GM18526 (cell line): ENCODE measurements around the gene CHN2.

Source experiments
- POLR2A ChIP-seq: IDR thresholded peaks from 3 replicates; pipeline ENCODE4 v1.6.1; 2011; ENCODE audit not compliant: insufficient read length; ENCODE audit errors: extremely low read depth

Gene CHN2

DNA sequence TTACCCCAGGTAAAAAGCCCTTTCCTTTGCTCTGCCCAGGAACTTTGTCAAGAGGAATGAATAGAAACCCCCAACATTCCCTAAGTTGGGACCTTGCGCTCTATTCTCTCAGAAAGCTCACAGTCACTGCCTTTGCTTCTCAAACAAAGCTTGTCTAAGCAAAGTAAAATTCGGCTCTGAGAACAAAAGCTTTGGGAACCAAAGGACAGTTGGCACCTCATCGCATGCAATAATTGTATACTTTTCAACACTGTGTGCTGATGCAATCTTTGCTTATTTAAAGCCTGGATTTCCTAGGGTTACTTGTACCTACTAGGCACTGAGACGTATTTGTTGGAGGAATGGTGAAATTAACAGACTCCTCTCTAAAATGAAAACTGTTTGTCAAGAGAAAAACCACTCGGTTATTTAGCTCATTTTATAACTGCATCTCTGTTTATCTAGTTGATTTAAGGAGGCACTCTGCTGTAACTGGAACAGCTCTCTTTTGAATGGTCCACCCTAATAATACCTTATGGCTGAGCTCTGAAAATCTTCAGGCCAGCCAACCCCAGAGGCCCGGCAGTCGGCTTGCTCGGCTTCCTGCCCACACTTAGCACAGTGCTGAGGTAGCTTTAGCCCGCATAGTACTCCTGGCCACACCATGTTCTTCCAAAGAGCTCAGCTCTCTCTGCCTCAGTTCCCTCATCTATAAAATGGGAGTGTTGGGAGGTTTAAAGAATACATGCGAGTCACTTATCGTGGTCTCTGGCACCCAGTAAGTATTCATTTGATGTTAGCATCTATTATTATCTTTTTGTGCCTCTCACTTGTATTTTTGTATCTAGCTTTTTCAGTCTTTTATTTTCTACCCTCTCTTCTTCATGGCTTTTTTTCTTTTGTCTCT is 288.9 kb downstream of the CHN2 start:
- no peak for TF ChIP-seq POLR2A

- no peak for TF ChIP-seq POLR2A
These were observed 289.7 kb downstream of the CHN2 start for GRCh38 chr7:29484280-29484679.

GRCh38 chr7:29485339-29486190 is 291.0 kb downstream of the CHN2 start:
- no peak for TF ChIP-seq POLR2A

GRCh38 chr7:29486191-29486700 is 291.7 kb downstream of the CHN2 start:
- TF ChIP-seq POLR2A = no peak

GRCh38 chr7:29487424-29487823 is 292.8 kb downstream of the CHN2 start:
- TF ChIP-seq POLR2A = no peak

DNA sequence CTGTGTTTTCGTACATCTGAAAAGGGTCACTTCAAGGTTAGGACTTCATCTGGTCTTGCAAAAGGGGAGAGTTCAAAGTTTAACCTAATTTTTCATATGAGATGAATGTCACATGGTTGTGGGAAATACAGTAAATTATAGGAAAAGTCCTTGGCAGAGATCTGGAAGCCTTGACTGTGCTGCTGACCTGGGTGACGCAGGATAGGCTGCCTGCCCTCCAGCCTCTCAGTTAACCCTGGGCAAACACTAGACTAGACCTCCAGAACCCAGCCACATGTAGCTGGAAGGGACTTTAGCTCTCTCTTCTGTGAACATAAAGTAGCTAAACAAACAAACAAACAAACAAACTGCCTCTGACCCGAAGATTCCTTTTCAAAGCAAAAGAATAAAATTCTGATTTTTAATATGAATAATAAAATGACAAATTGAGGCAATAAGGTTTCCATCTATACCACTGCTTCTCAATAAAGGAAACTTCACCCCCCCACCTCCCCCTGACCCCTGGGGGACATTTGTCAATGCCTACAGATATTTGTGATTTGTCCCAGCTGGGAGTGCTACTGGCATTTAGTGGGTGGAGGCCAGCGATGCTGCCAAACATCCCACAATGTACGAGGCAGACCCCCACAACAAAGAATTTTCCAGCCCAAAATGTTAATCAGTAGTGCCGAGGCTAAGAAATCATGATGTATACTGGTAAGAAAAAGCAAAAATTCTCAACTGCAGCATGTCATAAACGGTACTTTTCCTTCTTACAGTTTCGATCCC is 293.8 kb downstream of the CHN2 start:
- TF ChIP-seq POLR2A = no peak

GRCh38 chr7:29488977-29489376 is 294.4 kb downstream of the CHN2 start:
- TF ChIP-seq POLR2A = no peak

DNA sequence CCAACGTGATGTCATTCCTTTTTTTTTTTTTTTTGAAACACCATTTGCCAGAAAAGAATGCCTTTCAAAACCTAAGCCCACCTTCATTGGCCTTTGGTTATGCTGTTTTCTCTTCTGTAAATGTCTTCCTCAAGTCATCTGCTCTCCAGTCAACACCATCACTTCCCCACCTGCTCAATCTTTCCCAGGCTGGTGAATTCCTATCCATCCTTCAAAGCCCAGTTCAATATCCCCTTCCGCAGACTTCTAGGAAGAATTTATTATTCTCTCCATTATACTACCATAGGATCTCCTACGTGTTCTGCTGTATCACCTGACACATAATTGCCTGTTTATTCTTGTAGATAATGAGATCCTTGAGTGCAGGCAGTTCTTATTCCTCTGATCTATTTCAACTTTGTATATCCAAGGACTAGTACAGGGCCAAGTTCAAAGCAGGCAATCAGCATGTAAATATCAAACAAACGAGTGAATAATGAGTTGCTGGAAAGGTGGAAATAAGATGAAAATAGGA is 295.6 kb downstream of the CHN2 start:
- no peak for TF ChIP-seq POLR2A

GRCh38 chr7:29494350-29494749 is 299.8 kb downstream of the CHN2 start:
- TF ChIP-seq POLR2A = no peak

GRCh38 chr7:29495653-29496052 is 301.1 kb downstream of the CHN2 start:
- TF ChIP-seq POLR2A = no peak

DNA sequence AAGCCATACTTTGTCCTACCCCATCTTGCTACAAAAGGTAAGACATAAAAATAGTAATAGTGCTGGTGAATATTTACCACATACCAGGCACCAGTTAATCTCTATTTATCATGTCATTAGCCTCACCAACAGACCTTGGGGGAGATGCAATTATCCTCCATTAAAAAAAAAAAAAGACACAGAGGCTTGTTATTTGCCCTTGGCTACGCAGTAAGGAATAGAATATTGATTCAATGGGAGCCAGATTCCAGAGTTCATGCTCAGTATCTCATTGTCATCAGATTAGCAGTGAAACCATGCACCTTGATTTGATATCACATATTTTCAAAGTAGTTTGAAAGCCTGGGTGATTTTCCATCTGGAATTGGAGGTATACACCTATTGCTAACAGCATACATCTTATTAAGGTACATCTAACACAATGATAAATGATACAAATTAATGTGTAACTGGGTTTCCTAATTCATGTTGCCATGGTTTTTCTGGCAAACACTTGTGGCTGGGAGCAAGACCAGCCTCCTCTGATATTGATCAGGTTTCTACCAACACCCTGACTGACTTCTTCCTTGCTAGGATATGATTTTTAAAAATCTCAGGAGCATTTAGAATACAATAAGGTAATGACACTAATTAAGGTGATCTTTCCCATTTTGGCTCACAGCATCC is 301.9 kb downstream of the CHN2 start:
- TF ChIP-seq POLR2A = no peak

GRCh38 chr7:29499932-29500331 is 305.4 kb downstream of the CHN2 start:
- TF ChIP-seq POLR2A = no peak

- TF ChIP-seq POLR2A = no peak
These were observed 306.1 kb downstream of the CHN2 start for GRCh38 chr7:29500719-29501118.

DNA sequence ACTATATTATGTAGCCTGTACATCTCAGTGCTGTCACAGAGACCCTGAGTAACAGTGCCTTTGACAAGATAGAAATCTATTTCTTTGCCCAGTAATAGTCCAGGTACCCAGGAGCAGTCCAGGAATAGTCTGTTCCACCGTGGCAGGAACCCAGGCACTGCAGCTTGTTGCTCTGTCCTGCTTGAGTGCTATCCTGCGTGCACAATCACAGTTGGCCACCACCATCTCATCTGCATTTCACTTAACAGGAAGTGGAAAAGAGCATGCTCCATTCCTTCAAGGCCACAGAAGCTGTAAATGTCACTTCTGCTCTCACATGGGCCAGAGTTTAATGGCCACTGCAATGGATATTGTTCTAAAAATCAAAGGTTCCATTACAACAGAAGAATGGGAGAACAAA is 307.6 kb downstream of the CHN2 start:
- TF ChIP-seq POLR2A = no peak
